Measurements from ENCODE around the gene YARS2. TPM values are rescaled to one million over a fixed set of nuclear protein-coding genes. Genes with fewer than 3 reads are reported as not detected.

YARS2 gene
- total and polyA plus RNA-seq, 9 of the 15 experiments (the other 6 are each of a cell fraction or from before 2014, with no cell fraction given): 15.2 to 40.9 (median 28.7) TPM

- DNase-seq (ENCODE audit: extremely low read depth in 1 of 4, low spot score in 3 of 4) (no peak), ATAC-seq (no peak), FAIRE-seq (no peak)
- Histone ChIP-seq H4K20me1 (replicated peaks; ENCODE audit: control insufficient read depth, insufficient read depth, low read length) (no peaks in the 10 kb centered on the region), H3K9me3 (replicated peaks; ENCODE audit: control insufficient read depth, insufficient read depth, low read depth, low read length) (no peaks in the 10 kb centered on the region), H3K4me3 (no peak overlapping the region), H3K27me3 (ENCODE audit: control insufficient read depth in 2 of 2, insufficient read depth in 2 of 2, low read length in 2 of 2) (no peaks in the 10 kb centered on the region), H3K4me1 (replicated peaks in 1 of 2; ENCODE audit: control insufficient read depth in 2 of 2, insufficient read depth in 2 of 2, low read length in 2 of 2) (no peaks in the 10 kb centered on the region), H3K79me2 (ENCODE audit: control insufficient read depth, insufficient read depth, low read length) (no peaks in the 10 kb centered on the region), H2AFZ (ENCODE audit: low read depth, low read length) (no peak overlapping the region), H3K4me2 (ENCODE audit: insufficient read depth, low read length) (no peak overlapping the region), H3K9me1 (ENCODE audit: control insufficient read depth, insufficient read depth, low read length) (no peaks in the 10 kb centered on the region), H3K36me3 (ENCODE audit: control insufficient read depth, insufficient read depth, low read length) (peaks cover 87% of the 10 kb centered on the region), H3K9ac (ENCODE audit: insufficient read depth in 1 of 2, low read depth in 2 of 2, low read length in 2 of 2) (no peak overlapping the region), H3K27ac (ENCODE audit: extremely low read depth, low read depth, low read length) (no peak overlapping the region)
- ChIA-PET CTCF (ENCODE audit: low intra/inter-chr PET ratio) (no interaction called here), POLR2A (no interaction called here)
- in situ Hi-C loops (cut with MboI) (no loop called here), intact Hi-C loops (cut with micrococcal nuclease) (loop anchor here (5.0 kb wide), 1 partner anchor 282 kb away; no protein-coding TSS in a partner anchor)
- no TSS peak for BruUV-seq (replicated peaks)
- TF ChIP-seq ASH1L (IDR thresholded peaks at IDR 0.05; ENCODE audit: borderline replicate concordance, low read depth, partially characterized antibody): no peak
- no peak for TF ChIP-seq ZNF695 (CRISPR knock-in tag; IDR thresholded peaks at IDR 0.05)
- no peak for TF ChIP-seq DLX4 (CRISPR knock-in tag; IDR thresholded peaks at IDR 0.05)
- no peak for TF ChIP-seq VEZF1 (CRISPR knock-in tag; IDR thresholded peaks at IDR 0.05)
- TF ChIP-seq KAT8 (IDR thresholded peaks at IDR 0.05; ENCODE audit: low read depth): no peak
- no peak for TF ChIP-seq PPARD (CRISPR knock-in tag; IDR thresholded peaks at IDR 0.05)
- TF ChIP-seq RBM39 (optimal IDR thresholded peaks at IDR 0.05; ENCODE audit: low read depth, low read length): no peak
- no peak for TF ChIP-seq PBX2 (CRISPR knock-in tag; IDR thresholded peaks at IDR 0.05; ENCODE audit: low read depth)
- no peak for TF ChIP-seq PBX2 (tag; conservative IDR thresholded peaks at IDR 0.05; ENCODE audit: low read depth)
- no peak for TF ChIP-seq ARNT (IDR thresholded peaks at IDR 0.05)
- TF ChIP-seq CTCFL (IDR thresholded peaks at IDR 0.05; ENCODE audit: borderline replicate concordance, insufficient read depth, low read depth, low read length, poor library complexity, severe bottlenecking): no peak
- no peak for TF ChIP-seq RBM34 (IDR thresholded peaks at IDR 0.05; ENCODE audit: borderline replicate concordance, insufficient read depth, low read length)
- no peak for TF ChIP-seq ZNF280A (IDR thresholded peaks at IDR 0.05; ENCODE audit: low read depth, partially characterized antibody)
- WGBS (ENCODE audit: insufficient coverage, low coverage, missing lambda C conversion rate): 93% methylated on average over 2 of the region's 2 CpGs
Observed at GRCh38 chr12:32739279-32739678, 16.4 kb downstream of the YARS2 start.

Data from K562 (cell line).